HEK293 (cell line): ENCODE data around the gene NEGR1.

Experiments used
- CTCF ChIA-PET: fragments of 350-600 bp; formaldehyde crosslinking; extraction: SDS; loops from one replicate; lab custom pipeline; 2021; ENCODE audit warnings: antibody characterized with exemption; lab: Yijun Ruan, JAX
- POLR2A ChIA-PET: fragments of 300-600 bp; formaldehyde crosslinking; extraction: SDS; loops from one replicate; lab custom pipeline; 2020; ENCODE audit warnings: antibody characterized with exemption, inconsistent platforms; lab: Yijun Ruan, JAX
- H3K27ac ChIP-seq: fragments of 200-500 bp; sonication (Bioruptor generic); 2 replicates; pipeline ENCODE4 v1.5.1; 2014; ENCODE audit warnings: low read depth, low read length, control low read depth, inconsistent platforms; ENCODE audit errors: extremely low read depth
- H3K36me3 ChIP-seq, 2 experiments: fragments of 200-500 bp in 1 of 2; sonication (Bioruptor generic) in 1 of 2; 1 replicate in 1 of 2; 2 replicates in 1 of 2; pipeline ENCODE4 v1.5.1; 2014 to 2017; ENCODE audit warnings: inconsistent platforms in 2 of 2, low read length in 2 of 2; ENCODE audit not compliant: control insufficient read depth in 2 of 2, insufficient read depth in 1 of 2
- H3K4me1 ChIP-seq: fragments of 200-500 bp; sonication (Bioruptor generic); 2 replicates; pipeline ENCODE4 v1.5.1; 2014; ENCODE audit warnings: mild to moderate bottlenecking, low read length, inconsistent platforms; ENCODE audit not compliant: control insufficient read depth, insufficient read depth
- H3K4me3 ChIP-seq: 2 replicates; pipeline ENCODE4 v1.5.1; 2011; ENCODE audit warnings: low read depth, mild to moderate bottlenecking, control low read depth, low read length, moderate library complexity
- H3K9me3 ChIP-seq: fragments of 200-500 bp; sonication (Bioruptor generic); 2 replicates; pipeline ENCODE4 v1.5.1; 2014; ENCODE audit warnings: low read depth, low read length, inconsistent platforms; ENCODE audit not compliant: control insufficient read depth, insufficient read depth
- IKZF3 ChIP-seq: fragments of 450-650 bp; IDR thresholded peaks from 2 replicates; pipeline ENCODE4 v1.5.0; 2018; ENCODE audit warnings: missing biosample characterization, mild to moderate bottlenecking, missing genetic modification characterization, moderate library complexity
- KLF16 ChIP-seq: fragments of 450-650 bp; formaldehyde crosslinking; IDR thresholded peaks from 2 replicates; pipeline ENCODE4 v1.5.1; 2017; ENCODE audit warnings: missing biosample characterization, missing genetic modification characterization
- PRDM6 ChIP-seq: fragments of 450-650 bp; formaldehyde crosslinking; IDR thresholded peaks from 2 replicates; pipeline ENCODE4 v1.5.1; 2017; ENCODE audit warnings: missing biosample characterization, missing genetic modification characterization
- REPIN1 ChIP-seq: fragments of 450-650 bp; formaldehyde crosslinking; IDR thresholded peaks from 2 replicates; pipeline ENCODE4 v1.5.1; 2017; ENCODE audit warnings: missing biosample characterization, missing genetic modification characterization, low read depth
- SCRT2 ChIP-seq: fragments of 450-650 bp; formaldehyde crosslinking; IDR thresholded peaks from 2 replicates; pipeline ENCODE4 v1.5.1; 2016; ENCODE audit warnings: missing biosample characterization, missing genetic modification characterization
- ZBTB10 ChIP-seq: fragments of 450-650 bp; formaldehyde crosslinking; IDR thresholded peaks from 2 replicates; pipeline ENCODE4 v1.5.1; 2016; ENCODE audit warnings: missing biosample characterization, missing genetic modification characterization
- ZBTB20 ChIP-seq: fragments of 450-650 bp; formaldehyde crosslinking; IDR thresholded peaks from 2 replicates; pipeline ENCODE4 v1.5.1; 2016; ENCODE audit warnings: missing biosample characterization, missing genetic modification characterization
- ZFP37 ChIP-seq: fragments of 450-650 bp; formaldehyde crosslinking; IDR thresholded peaks from 2 replicates; pipeline ENCODE4 v1.5.1; 2016; ENCODE audit warnings: missing biosample characterization, missing genetic modification characterization
- ZFP69B ChIP-seq: fragments of 450-650 bp; formaldehyde crosslinking; IDR thresholded peaks from 2 replicates; pipeline ENCODE4 v1.5.1; 2016; ENCODE audit warnings: missing biosample characterization, missing genetic modification characterization
- ZNF114 ChIP-seq: fragments of 450-650 bp; formaldehyde crosslinking; IDR thresholded peaks from 2 replicates; pipeline ENCODE4 v1.5.0; 2017; ENCODE audit warnings: missing biosample characterization, missing genetic modification characterization
- ZNF138 ChIP-seq: fragments of 450-650 bp; formaldehyde crosslinking; IDR thresholded peaks from 2 replicates; pipeline ENCODE4 v1.5.1; 2016; ENCODE audit warnings: missing biosample characterization, missing genetic modification characterization, borderline replicate concordance
- ZNF157 ChIP-seq: fragments of 450-650 bp; formaldehyde crosslinking; IDR thresholded peaks from 2 replicates; pipeline ENCODE4 v1.5.1; 2016; ENCODE audit warnings: missing biosample characterization, missing genetic modification characterization
- ZNF169 ChIP-seq: fragments of 450-650 bp; formaldehyde crosslinking; IDR thresholded peaks from 2 replicates; pipeline ENCODE4 v1.5.1; 2016; ENCODE audit warnings: missing biosample characterization, missing genetic modification characterization
- ZNF175 ChIP-seq: fragments of 450-650 bp; formaldehyde crosslinking; IDR thresholded peaks from 2 replicates; pipeline ENCODE4 v1.5.1; 2016; ENCODE audit warnings: missing biosample characterization, missing genetic modification characterization
- ZNF19 ChIP-seq: fragments of 450-650 bp; formaldehyde crosslinking; IDR thresholded peaks from 2 replicates; pipeline ENCODE4; 2016; ENCODE audit warnings: missing biosample characterization, missing genetic modification characterization, low read depth
- ZNF433 ChIP-seq: fragments of 450-650 bp; formaldehyde crosslinking; IDR thresholded peaks from 2 replicates; pipeline ENCODE4 v1.5.1; 2016; ENCODE audit warnings: missing biosample characterization, missing genetic modification characterization, low read depth
- ZNF558 ChIP-seq: fragments of 450-650 bp; formaldehyde crosslinking; IDR thresholded peaks from 2 replicates; pipeline ENCODE4 v1.5.1; 2016; ENCODE audit warnings: missing biosample characterization, missing genetic modification characterization
- ZNF629 ChIP-seq: fragments of 450-650 bp; formaldehyde crosslinking; IDR thresholded peaks from 2 replicates; pipeline ENCODE4 v1.5.1; 2017; ENCODE audit warnings: missing biosample characterization, missing genetic modification characterization
- TF ChIP-seq, protein P1 (sequence below): fragments of 450-650 bp; formaldehyde crosslinking; IDR thresholded peaks from 2 replicates; pipeline ENCODE4 v1.5.1; 2016; ENCODE audit warnings: missing biosample characterization, missing genetic modification characterization
- TF ChIP-seq, protein P2 (sequence below): fragments of 450-650 bp; formaldehyde crosslinking; IDR thresholded peaks from 2 replicates; pipeline ENCODE4 v1.5.1; 2017; ENCODE audit warnings: missing biosample characterization, mild to moderate bottlenecking, missing genetic modification characterization, moderate library complexity

NEGR1 gene

GRCh38 chr1:72097851-72098570, 184.3 kb downstream of the NEGR1 start:
- H3K4me3 ChIP-seq, result no peak overlapping the region
- no peaks in the 10 kb centered on the region for H3K4me1 ChIP-seq
- ChIA-PET POLR2A (no interaction called here), CTCF (no interaction called here)
- no peak for TF ChIP-seq ZNF114 (tag by site-specific recombination)
- no peak for TF ChIP-seq ZBTB10 (tag by site-specific recombination)
- no peak for TF ChIP-seq ZNF157 (tag by site-specific recombination)
- TF ChIP-seq, protein P1, sequence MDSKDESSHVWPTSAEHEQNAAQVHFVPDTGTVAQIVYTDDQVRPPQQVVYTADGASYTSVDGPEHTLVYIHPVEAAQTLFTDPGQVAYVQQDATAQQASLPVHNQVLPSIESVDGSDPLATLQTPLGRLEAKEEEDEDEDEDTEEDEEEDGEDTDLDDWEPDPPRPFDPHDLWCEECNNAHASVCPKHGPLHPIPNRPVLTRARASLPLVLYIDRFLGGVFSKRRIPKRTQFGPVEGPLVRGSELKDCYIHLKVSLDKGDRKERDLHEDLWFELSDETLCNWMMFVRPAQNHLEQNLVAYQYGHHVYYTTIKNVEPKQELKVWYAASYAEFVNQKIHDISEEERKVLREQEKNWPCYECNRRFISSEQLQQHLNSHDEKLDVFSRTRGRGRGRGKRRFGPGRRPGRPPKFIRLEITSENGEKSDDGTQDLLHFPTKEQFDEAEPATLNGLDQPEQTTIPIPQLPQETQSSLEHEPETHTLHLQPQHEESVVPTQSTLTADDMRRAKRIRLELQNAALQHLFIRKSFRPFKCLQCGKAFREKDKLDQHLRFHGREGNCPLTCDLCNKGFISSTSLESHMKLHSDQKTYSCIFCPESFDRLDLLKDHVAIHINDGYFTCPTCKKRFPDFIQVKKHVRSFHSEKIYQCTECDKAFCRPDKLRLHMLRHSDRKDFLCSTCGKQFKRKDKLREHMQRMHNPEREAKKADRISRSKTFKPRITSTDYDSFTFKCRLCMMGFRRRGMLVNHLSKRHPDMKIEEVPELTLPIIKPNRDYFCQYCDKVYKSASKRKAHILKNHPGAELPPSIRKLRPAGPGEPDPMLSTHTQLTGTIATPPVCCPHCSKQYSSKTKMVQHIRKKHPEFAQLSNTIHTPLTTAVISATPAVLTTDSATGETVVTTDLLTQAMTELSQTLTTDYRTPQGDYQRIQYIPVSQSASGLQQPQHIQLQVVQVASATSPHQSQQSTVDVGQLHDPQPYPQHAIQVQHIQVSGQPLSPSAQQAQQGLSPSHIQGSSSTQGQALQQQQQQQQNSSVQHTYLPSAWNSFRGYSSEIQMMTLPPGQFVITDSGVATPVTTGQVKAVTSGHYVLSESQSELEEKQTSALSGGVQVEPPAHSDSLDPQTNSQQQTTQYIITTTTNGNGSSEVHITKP (tag by site-specific recombination), result no peak
- TF ChIP-seq ZNF175 (tag by site-specific recombination), result no peak
- TF ChIP-seq ZNF19 (tag by site-specific recombination), result no peak
- TF ChIP-seq KLF16 (tag by site-specific recombination), result no peak
- H3K36me3 ChIP-seq, result no peaks in the 10 kb centered on the region
- H3K27ac ChIP-seq, result no peak overlapping the region
- H3K9me3 ChIP-seq, result no peaks in the 10 kb centered on the region

DNA sequence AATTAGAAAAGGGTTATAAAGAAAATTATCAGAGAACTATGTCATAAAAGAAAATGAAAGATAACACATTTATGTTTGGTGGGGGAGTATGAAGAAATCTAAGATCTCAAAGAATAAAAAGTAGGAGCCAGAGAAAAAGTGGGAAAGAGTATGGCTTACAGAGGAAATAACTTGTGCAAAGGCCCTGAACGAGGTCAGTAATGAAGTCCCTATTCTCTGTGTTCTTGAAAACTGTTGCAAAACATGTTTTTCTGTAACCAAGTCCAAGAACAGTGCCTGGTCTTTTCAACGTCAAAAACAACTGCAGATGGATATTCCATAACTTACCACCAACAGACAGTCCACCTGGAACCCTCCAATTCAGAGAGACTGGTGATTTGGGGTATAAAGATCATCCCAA, 188.1 kb downstream of the NEGR1 start:
- POLR2A ChIA-PET, result no interaction called here
- no peak overlapping the region for H3K27ac ChIP-seq
- H3K36me3 ChIP-seq, result no peaks in the 10 kb centered on the region
- H3K4me1 ChIP-seq, result no peaks in the 10 kb centered on the region
- CTCF ChIA-PET, result no interaction called here
- no peak overlapping the region for H3K4me3 ChIP-seq
- H3K9me3 ChIP-seq, result no peaks in the 10 kb centered on the region
- TF ChIP-seq, protein P2, sequence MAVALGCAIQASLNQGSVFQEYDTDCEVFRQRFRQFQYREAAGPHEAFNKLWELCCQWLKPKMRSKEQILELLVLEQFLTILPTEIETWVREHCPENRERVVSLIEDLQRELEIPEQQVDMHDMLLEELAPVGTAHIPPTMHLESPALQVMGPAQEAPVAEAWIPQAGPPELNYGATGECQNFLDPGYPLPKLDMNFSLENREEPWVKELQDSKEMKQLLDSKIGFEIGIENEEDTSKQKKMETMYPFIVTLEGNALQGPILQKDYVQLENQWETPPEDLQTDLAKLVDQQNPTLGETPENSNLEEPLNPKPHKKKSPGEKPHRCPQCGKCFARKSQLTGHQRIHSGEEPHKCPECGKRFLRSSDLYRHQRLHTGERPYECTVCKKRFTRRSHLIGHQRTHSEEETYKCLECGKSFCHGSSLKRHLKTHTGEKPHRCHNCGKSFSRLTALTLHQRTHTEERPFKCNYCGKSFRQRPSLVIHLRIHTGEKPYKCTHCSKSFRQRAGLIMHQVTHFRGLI (tag by site-specific recombination), result no peak
- TF ChIP-seq ZFP37, result no peak
- TF ChIP-seq ZFP69B, result no peak
- no peak for TF ChIP-seq PRDM6 (tag by site-specific recombination)
- no peak for TF ChIP-seq ZNF629 (tag by site-specific recombination)
- no peak for TF ChIP-seq ZBTB20 (tag by site-specific recombination)
- TF ChIP-seq, protein P1 (tag by site-specific recombination), result no peak
- no peak for TF ChIP-seq ZNF433 (tag by site-specific recombination)
- TF ChIP-seq ZNF169 (tag by site-specific recombination), result no peak
- TF ChIP-seq SCRT2 (tag by site-specific recombination), result no peak
- TF ChIP-seq IKZF3, result no peak
- no peak for TF ChIP-seq ZNF558
- no peak for TF ChIP-seq ZNF138 (tag by site-specific recombination)
- no peak for TF ChIP-seq REPIN1
